ENCODE data around the gene COL2A1. TPM values are rescaled to one million over a fixed set of nuclear protein-coding genes. Genes with fewer than 3 reads are reported as not detected.

COL2A1 gene
- total RNA-seq, 1 donor from 2014 or later = 1.9 TPM

GRCh38 chr12:48008349-48008748 lies 4.1 kb upstream of the COL2A1 start:
- TF ChIP-seq CTCF (IDR thresholded peaks at IDR 0.05; ENCODE audit: unreplicated experiment) = no peak
- H3K4me1 Mint-ChIP-seq (ENCODE audit: unreplicated experiment) = peaks cover 7% of the 10 kb centered on the region
- no peaks in the 10 kb centered on the region for H3K36me3 Mint-ChIP-seq (ENCODE audit: low read depth, unreplicated experiment)
- DNase-seq (ENCODE audit: low spot score) = no peak
- H3K27ac Mint-ChIP-seq (ENCODE audit: unreplicated experiment) = no peak overlapping the region
- H3K9me3 Mint-ChIP-seq (ENCODE audit: unreplicated experiment) = no peaks in the 10 kb centered on the region
- H3K4me3 Mint-ChIP-seq (ENCODE audit: unreplicated experiment) = no peak overlapping the region
- peaks cover 33% of the 10 kb centered on the region for H3K27me3 Mint-ChIP-seq (ENCODE audit: unreplicated experiment)

GRCh38 chr12:48007206-48007605 lies 2.9 kb upstream of the COL2A1 start:
- no peak for TF ChIP-seq CTCF (IDR thresholded peaks at IDR 0.05; ENCODE audit: unreplicated experiment)
- Mint-ChIP-seq H3K27me3 (ENCODE audit: unreplicated experiment) (peaks cover 39% of the 10 kb centered on the region), H3K4me3 (ENCODE audit: unreplicated experiment) (no peak overlapping the region), H3K27ac (ENCODE audit: unreplicated experiment) (no peak overlapping the region), H3K9me3 (ENCODE audit: unreplicated experiment) (no peaks in the 10 kb centered on the region), H3K4me1 (ENCODE audit: unreplicated experiment) (peaks cover 15% of the 10 kb centered on the region), H3K36me3 (ENCODE audit: low read depth, unreplicated experiment) (no peaks in the 10 kb centered on the region)
- no peak for DNase-seq (ENCODE audit: low spot score)

DNA sequence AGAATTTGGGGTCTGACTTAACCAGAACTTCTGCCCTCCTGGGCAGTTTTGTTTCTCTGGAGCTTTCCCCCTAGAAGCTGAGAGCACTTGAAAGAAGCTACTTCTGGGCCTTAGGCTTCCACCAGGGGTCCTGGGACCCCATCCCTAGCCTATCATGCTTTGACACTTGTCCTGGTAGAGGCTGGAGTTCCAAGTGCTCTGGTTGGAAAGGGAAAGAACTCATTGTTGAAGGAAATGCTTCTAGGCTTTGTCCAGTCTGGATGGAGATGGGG lies 1.4 kb upstream of the COL2A1 start:
- no peak overlapping the region for H3K27ac Mint-ChIP-seq (ENCODE audit: unreplicated experiment)
- no peaks in the 10 kb centered on the region for H3K36me3 Mint-ChIP-seq (ENCODE audit: low read depth, unreplicated experiment)
- no peak for DNase-seq (ENCODE audit: low spot score)
- H3K9me3 Mint-ChIP-seq (ENCODE audit: unreplicated experiment) = no peaks in the 10 kb centered on the region
- TF ChIP-seq CTCF (IDR thresholded peaks at IDR 0.05; ENCODE audit: unreplicated experiment) = no peak
- H3K4me1 Mint-ChIP-seq (ENCODE audit: unreplicated experiment) = peaks cover 23% of the 10 kb centered on the region
- peaks cover 44% of the 10 kb centered on the region for H3K27me3 Mint-ChIP-seq (ENCODE audit: unreplicated experiment)
- peak overlapping the region; percentile 74 for H3K4me3 Mint-ChIP-seq (ENCODE audit: unreplicated experiment)

DNA sequence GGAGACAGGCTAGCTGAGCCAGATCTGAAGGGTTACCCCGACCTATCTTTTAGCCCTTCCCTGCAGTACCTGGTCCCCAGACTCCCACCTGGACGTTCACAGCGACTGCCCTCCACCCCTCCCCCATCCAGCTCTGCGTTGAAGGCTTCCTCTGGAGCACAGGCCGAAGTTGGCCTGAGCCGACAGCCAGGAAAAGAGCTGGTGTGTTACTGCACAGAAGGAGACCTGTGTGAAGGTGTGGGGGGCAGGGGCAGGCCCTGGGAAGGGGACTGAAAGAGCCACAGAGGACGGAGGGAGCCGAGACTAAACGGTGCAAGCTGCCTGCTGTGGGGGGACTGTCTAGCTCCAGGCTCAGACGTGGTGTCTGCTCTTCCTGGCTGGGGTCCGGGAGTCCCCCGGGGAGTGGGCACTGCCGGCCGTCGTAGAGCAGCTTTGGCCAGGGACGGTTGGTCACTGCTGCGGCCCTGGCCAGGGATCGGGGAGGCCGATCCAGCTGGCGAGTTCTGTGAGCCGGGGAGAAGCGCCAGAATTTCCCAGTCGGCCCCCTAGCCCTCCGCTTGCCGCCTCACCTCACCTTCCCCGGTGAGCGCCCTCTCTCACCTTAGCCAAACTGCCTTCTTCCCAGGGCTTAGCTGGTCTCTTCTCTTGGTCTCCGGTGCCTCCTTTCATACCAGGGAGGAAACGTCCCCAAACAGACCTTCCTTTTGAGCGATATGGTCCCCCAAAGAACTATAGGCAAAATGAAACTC lies 899 bp upstream of the COL2A1 start:
- Mint-ChIP-seq H3K4me3 (ENCODE audit: unreplicated experiment) (peak overlapping the region; percentile 74), H3K4me1 (ENCODE audit: unreplicated experiment) (peaks cover 23% of the 10 kb centered on the region), H3K27ac (ENCODE audit: unreplicated experiment) (no peak overlapping the region), H3K9me3 (ENCODE audit: unreplicated experiment) (no peaks in the 10 kb centered on the region), H3K36me3 (ENCODE audit: low read depth, unreplicated experiment) (no peaks in the 10 kb centered on the region), H3K27me3 (ENCODE audit: unreplicated experiment) (peaks cover 45% of the 10 kb centered on the region)
- TF ChIP-seq CTCF (IDR thresholded peaks at IDR 0.05; ENCODE audit: unreplicated experiment) = no peak
- no peak for DNase-seq (ENCODE audit: low spot score)

DNA sequence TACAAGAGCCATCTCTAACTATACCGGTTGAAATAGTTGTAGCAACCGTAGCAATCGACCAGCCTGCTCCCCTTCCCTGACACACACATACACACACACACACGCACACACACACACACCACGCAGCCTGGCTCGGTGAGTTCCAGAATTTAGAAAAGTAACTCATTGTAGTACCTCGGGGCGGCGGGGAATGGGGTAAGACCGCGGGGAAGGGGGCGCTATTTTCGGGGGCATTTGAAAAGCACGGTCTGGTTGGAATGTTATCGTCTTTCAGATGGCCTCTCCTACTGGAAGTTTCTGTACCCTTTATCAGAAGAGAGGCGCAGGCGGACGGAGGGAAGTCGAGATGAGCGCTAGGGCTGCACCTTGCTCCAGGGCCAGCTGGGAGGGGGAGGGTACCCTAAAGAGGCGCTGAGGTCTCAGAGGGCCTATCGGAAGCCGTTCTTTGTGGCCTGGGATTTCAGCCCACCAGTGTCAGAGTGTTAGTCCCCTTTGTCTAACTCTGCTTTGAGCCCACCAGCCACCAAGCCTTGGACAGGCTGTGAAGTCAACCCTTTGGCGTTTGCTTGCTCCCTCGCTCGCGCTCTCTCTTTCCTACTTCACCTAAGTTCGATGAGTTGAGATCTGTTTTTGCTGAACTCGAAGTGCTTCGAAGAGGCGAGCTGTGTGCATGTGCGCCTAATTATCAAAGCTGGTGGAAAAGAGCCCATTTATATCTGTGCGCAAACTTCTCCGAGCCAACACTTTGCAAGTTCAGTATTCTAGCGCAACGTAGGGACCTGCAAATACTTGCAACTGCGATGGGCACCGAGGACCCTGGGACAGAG lies 837 bp downstream of the COL2A1 start:
- DNase-seq (ENCODE audit: low spot score) = no peak
- no peaks in the 10 kb centered on the region for H3K9me3 Mint-ChIP-seq (ENCODE audit: unreplicated experiment)
- TF ChIP-seq CTCF (IDR thresholded peaks at IDR 0.05; ENCODE audit: unreplicated experiment) = no peak
- peaks cover 49% of the 10 kb centered on the region for H3K27me3 Mint-ChIP-seq (ENCODE audit: unreplicated experiment)
- H3K36me3 Mint-ChIP-seq (ENCODE audit: low read depth, unreplicated experiment) = no peaks in the 10 kb centered on the region
- no peak overlapping the region for H3K27ac Mint-ChIP-seq (ENCODE audit: unreplicated experiment)
- no peak overlapping the region for H3K4me3 Mint-ChIP-seq (ENCODE audit: unreplicated experiment)
- peaks cover 23% of the 10 kb centered on the region for H3K4me1 Mint-ChIP-seq (ENCODE audit: unreplicated experiment)

All from endothelial cell (in vitro differentiated cells).